Activated naive CD4-positive, alpha-beta T cell treated with anti-CD3 and anti-CD28 coated beads for 36 hours (primary cell): ENCODE data around the gene FGF22. TPM values are rescaled to one million over a fixed set of nuclear protein-coding genes. Genes with fewer than 3 reads are reported as not detected.

Source experiments
- CTCF ChIA-PET: fragments of 350-600 bp; sonication (Branson Sonifier 250); formaldehyde crosslinking; loops from one replicate; lab custom pipeline; 2021; ENCODE audit warnings: antibody characterized with exemption; lab: Charles Lee
- DNase-seq: peaks from one replicate; pipeline ENCODE4 v3.0.0-alpha.2; 2020
- H3K27ac Mint-ChIP-seq: one replicate; pipeline ENCODE4 v1.8.0; 2021; ENCODE audit warnings: mild to moderate bottlenecking, mixed read lengths
- H3K27me3 Mint-ChIP-seq: one replicate; pipeline ENCODE4 v1.8.0; 2021; ENCODE audit warnings: low read depth, mixed read lengths
- H3K36me3 Mint-ChIP-seq: one replicate; pipeline ENCODE4 v1.8.0; 2021; ENCODE audit warnings: low read depth, mixed read lengths
- H3K4me1 Mint-ChIP-seq: one replicate; pipeline ENCODE4 v1.8.0; 2021; ENCODE audit warnings: low read depth, mixed read lengths
- H3K4me3 Mint-ChIP-seq: one replicate; pipeline ENCODE4 v1.8.0; 2021; ENCODE audit warnings: mild to moderate bottlenecking, moderate library complexity, mixed read lengths
- H3K9me3 Mint-ChIP-seq: one replicate; pipeline ENCODE4 v1.8.0; 2021; ENCODE audit warnings: mixed read lengths
- intact Hi-C: fragments of 100-400 bp; cut with micrococcal nuclease; formaldehyde crosslinking; loops from one replicate; pipeline ENCODE4 v1.15.1; 2023
- total RNA-seq, 2 experiments: library from RNA; stranded (reverse); gene quantifications; one replicate each; pipeline ENCODE4 v1.2.3, GENCODE V29; 2021

The FGF22 gene
- not detected for total RNA-seq

GRCh38 chr19:639253-640160, at the start of gene FGF22:
FGF22 (plus strand) TSS chr19:639879; CDS start chr19:639926, 47 bp downstream.
- intact Hi-C loops: no loop called here
- H3K27me3 Mint-ChIP-seq: no peaks in the 10 kb centered on the region
- H3K36me3 Mint-ChIP-seq: peaks cover 5% of the 10 kb centered on the region
- H3K27ac Mint-ChIP-seq: no peak within 1 kb of the TSS
- peak within 1 kb of the TSS; percentile 65 for H3K4me3 Mint-ChIP-seq
- CTCF ChIA-PET: no interaction called here
- H3K4me1 Mint-ChIP-seq: peaks cover 7% of the 10 kb centered on the region
- DNase-seq: peak; percentile 91
- H3K9me3 Mint-ChIP-seq: no peaks in the 10 kb centered on the region

GRCh38 chr19:590396-590745, 49.3 kb upstream of the FGF22 start:
- peaks cover 9% of the 10 kb centered on the region for H3K4me1 Mint-ChIP-seq
- peaks cover 22% of the 10 kb centered on the region for H3K27me3 Mint-ChIP-seq
- H3K36me3 Mint-ChIP-seq: no peaks in the 10 kb centered on the region
- H3K27ac Mint-ChIP-seq: no peak overlapping the region
- no peaks in the 10 kb centered on the region for H3K9me3 Mint-ChIP-seq
- DNase-seq: peak; percentile 23
- H3K4me3 Mint-ChIP-seq: no peak overlapping the region
- CTCF ChIA-PET: no interaction called here
- intact Hi-C loops: no loop called here

GRCh38 chr19:590750-591098, 49.0 kb upstream of the FGF22 start:
- H3K4me3 Mint-ChIP-seq: no peak overlapping the region
- no peak overlapping the region for H3K27ac Mint-ChIP-seq
- DNase-seq: no peak
- H3K36me3 Mint-ChIP-seq: no peaks in the 10 kb centered on the region
- intact Hi-C loops: no loop called here
- peaks cover 9% of the 10 kb centered on the region for H3K4me1 Mint-ChIP-seq
- CTCF ChIA-PET: no interaction called here
- H3K9me3 Mint-ChIP-seq: no peaks in the 10 kb centered on the region
- H3K27me3 Mint-ChIP-seq: peaks cover 22% of the 10 kb centered on the region

GRCh38 chr19:591099-591958, 48.4 kb upstream of the FGF22 start:
- DNase-seq: no peak

GRCh38 chr19:592101-592500, 47.6 kb upstream of the FGF22 start:
- H3K9me3 Mint-ChIP-seq: no peaks in the 10 kb centered on the region
- intact Hi-C loops: no loop called here
- H3K36me3 Mint-ChIP-seq: no peaks in the 10 kb centered on the region
- H3K4me3 Mint-ChIP-seq: no peak overlapping the region
- DNase-seq: no peak
- CTCF ChIA-PET: no interaction called here
- H3K4me1 Mint-ChIP-seq: peaks cover 9% of the 10 kb centered on the region
- peaks cover 18% of the 10 kb centered on the region for H3K27me3 Mint-ChIP-seq
- no peak overlapping the region for H3K27ac Mint-ChIP-seq

More at GRCh38 chr19:591099-591958, 48.4 kb upstream of the FGF22 start:
- CTCF ChIA-PET: no interaction called here
- Mint-ChIP-seq H3K4me1 (peaks cover 9% of the 10 kb centered on the region), H3K4me3 (no peak overlapping the region), H3K36me3 (no peaks in the 10 kb centered on the region), H3K9me3 (no peaks in the 10 kb centered on the region), H3K27me3 (peaks cover 20% of the 10 kb centered on the region), H3K27ac (no peak overlapping the region)
- intact Hi-C loops: no loop called here

GRCh38 chr19:593055-593454, 46.6 kb upstream of the FGF22 start:
- no peak overlapping the region for H3K4me3 Mint-ChIP-seq
- peaks cover 16% of the 10 kb centered on the region for H3K27me3 Mint-ChIP-seq
- CTCF ChIA-PET: no interaction called here
- peaks cover 8% of the 10 kb centered on the region for H3K4me1 Mint-ChIP-seq
- no peaks in the 10 kb centered on the region for H3K9me3 Mint-ChIP-seq
- intact Hi-C loops: no loop called here
- DNase-seq: no peak
- no peak overlapping the region for H3K27ac Mint-ChIP-seq
- H3K36me3 Mint-ChIP-seq: no peaks in the 10 kb centered on the region

GRCh38 chr19:593505-593904, 46.2 kb upstream of the FGF22 start:
- H3K4me3 Mint-ChIP-seq: no peak overlapping the region

GRCh38 chr19:594265-594870, 45.3 kb upstream of the FGF22 start:
- H3K27me3 Mint-ChIP-seq: peaks cover 10% of the 10 kb centered on the region
- intact Hi-C loops: no loop called here
- no peaks in the 10 kb centered on the region for H3K36me3 Mint-ChIP-seq
- peaks cover 3% of the 10 kb centered on the region for H3K4me1 Mint-ChIP-seq
- no peaks in the 10 kb centered on the region for H3K9me3 Mint-ChIP-seq
- no peak for DNase-seq
- CTCF ChIA-PET: no interaction called here
- H3K27ac Mint-ChIP-seq: no peak overlapping the region
- no peak overlapping the region for H3K4me3 Mint-ChIP-seq

More at GRCh38 chr19:593505-593904, 46.2 kb upstream of the FGF22 start:
- intact Hi-C loops: no loop called here
- Mint-ChIP-seq H3K27ac (no peak overlapping the region), H3K4me1 (peaks cover 8% of the 10 kb centered on the region), H3K9me3 (no peaks in the 10 kb centered on the region), H3K36me3 (no peaks in the 10 kb centered on the region), H3K27me3 (peaks cover 16% of the 10 kb centered on the region)
- CTCF ChIA-PET: no interaction called here
- no peak for DNase-seq

GRCh38 chr19:595326-596262, 44.1 kb upstream of the FGF22 start:
- DNase-seq: no peak
- H3K36me3 Mint-ChIP-seq: no peaks in the 10 kb centered on the region
- H3K27me3 Mint-ChIP-seq: peaks cover 8% of the 10 kb centered on the region
- H3K27ac Mint-ChIP-seq: no peak overlapping the region
- intact Hi-C loops: no loop called here
- CTCF ChIA-PET: interaction anchor here (0.6 kb wide), 1 partner anchor 21 kb away, joined by 3 read pairs; no protein-coding TSS in a partner anchor
- H3K4me1 Mint-ChIP-seq: peaks cover 3% of the 10 kb centered on the region
- no peak overlapping the region for H3K4me3 Mint-ChIP-seq
- no peaks in the 10 kb centered on the region for H3K9me3 Mint-ChIP-seq

- H3K27ac Mint-ChIP-seq: no peak overlapping the region
- CTCF ChIA-PET: no interaction called here
- intact Hi-C loops: no loop called here
- peaks cover 2% of the 10 kb centered on the region for H3K4me1 Mint-ChIP-seq
- H3K9me3 Mint-ChIP-seq: no peaks in the 10 kb centered on the region
- no peaks in the 10 kb centered on the region for H3K36me3 Mint-ChIP-seq
- no peak for DNase-seq
- H3K4me3 Mint-ChIP-seq: no peak overlapping the region
- H3K27me3 Mint-ChIP-seq: peaks cover 6% of the 10 kb centered on the region
Observed at GRCh38 chr19:596263-596655, 43.4 kb upstream of the FGF22 start.

GRCh38 chr19:597406-598315, 42.0 kb upstream of the FGF22 start:
- Mint-ChIP-seq H3K27me3 (peaks cover 4% of the 10 kb centered on the region), H3K4me3 (no peak overlapping the region), H3K36me3 (no peaks in the 10 kb centered on the region), H3K4me1 (no peaks in the 10 kb centered on the region), H3K27ac (no peak overlapping the region), H3K9me3 (no peaks in the 10 kb centered on the region)
- intact Hi-C loops: no loop called here
- peak; percentile 34 for DNase-seq
- CTCF ChIA-PET: interaction anchor here (0.6 kb wide), 1 partner anchor 251 kb away, joined by 3 read pairs; no protein-coding TSS in a partner anchor
